Activated CD4-positive, alpha-beta T cell treated with anti-CD3 and anti-CD28 coated beads for 36 hours (primary cell): ENCODE measurements around the gene C20orf204. TPM values are rescaled to one million over a fixed set of nuclear protein-coding genes. Genes with fewer than 3 reads are reported as not detected.

Source experiments
- ATAC-seq: fragments of 200-7000 bp; cut with Tn5 transposase; one replicate; pipeline ENCODE4 v1.10.0; 2021; ENCODE audit warnings: mild to moderate bottlenecking, moderate library complexity
- CTCF ChIA-PET: fragments of 350-600 bp; sonication (Branson Sonifier 250); formaldehyde crosslinking; loops from one replicate; lab custom pipeline; 2021; ENCODE audit warnings: antibody characterized with exemption; lab: Charles Lee
- POLR2A ChIA-PET: fragments of 350-600 bp; sonication (Branson Sonifier 250); formaldehyde crosslinking; loops from one replicate; lab custom pipeline; 2021; ENCODE audit warnings: antibody characterized with exemption, inconsistent platforms; lab: Charles Lee
- DNase-seq: peaks from one replicate; pipeline ENCODE4 v3.0.0-alpha.2; 2020
- H3K27ac Mint-ChIP-seq: one replicate; pipeline ENCODE4 v1.8.0; 2021; ENCODE audit warnings: mixed read lengths
- H3K27me3 Mint-ChIP-seq: one replicate; pipeline ENCODE4 v1.8.0; 2021; ENCODE audit warnings: mixed read lengths
- H3K36me3 Mint-ChIP-seq: one replicate; pipeline ENCODE4 v1.8.0; 2021; ENCODE audit warnings: low read depth, mixed read lengths
- H3K4me1 Mint-ChIP-seq: one replicate; pipeline ENCODE4 v1.8.0; 2021; ENCODE audit warnings: mixed read lengths
- H3K4me3 Mint-ChIP-seq: one replicate; pipeline ENCODE4 v1.8.0; 2021; ENCODE audit warnings: mild to moderate bottlenecking, moderate library complexity, mixed read lengths
- H3K9me3 Mint-ChIP-seq: one replicate; pipeline ENCODE4 v1.8.0; 2021; ENCODE audit warnings: low read depth, mixed read lengths
- intact Hi-C, 2 experiments: fragments of 100-400 bp; cut with DNase I in 1 of 2; cut with micrococcal nuclease in 1 of 2; formaldehyde crosslinking; loops; one replicate each; pipeline versions ENCODE4 v1.14.2 to v1.15.1; 2022 to 2024; cut with DNase I, micrococcal nuclease
- total RNA-seq, 2 experiments: library from RNA; stranded (reverse); gene quantifications; one replicate each; pipeline ENCODE4 v1.2.3, GENCODE V29; 2021

C20orf204 gene
- total RNA-seq, 2 experiments from 2014 or later = 2.3 to 3.3 TPM

GRCh38 chr20:64068386-64069208 lies 32.6 kb downstream of the C20orf204 start:
- H3K9me3 Mint-ChIP-seq = no peaks in the 10 kb centered on the region
- H3K4me3 Mint-ChIP-seq = no peak overlapping the region
- ATAC-seq (no peak), DNase-seq (no peak)
- CTCF ChIA-PET = interaction anchor here (0.6 kb wide), 1 partner anchor 9 kb away, joined by 3 read pairs; no protein-coding TSS in a partner anchor
- H3K36me3 Mint-ChIP-seq = peaks cover 2% of the 10 kb centered on the region
- intact Hi-C loops = loop anchor here in 1 of 2 experiments (10.0 kb wide), 1 partner anchor 534 kb away; the partner anchor contains the start of gene PTK6
- H3K27me3 Mint-ChIP-seq = no peaks in the 10 kb centered on the region
- peaks cover 41% of the 10 kb centered on the region for H3K4me1 Mint-ChIP-seq
- no peak overlapping the region for H3K27ac Mint-ChIP-seq
- POLR2A ChIA-PET = no interaction called here

DNA sequence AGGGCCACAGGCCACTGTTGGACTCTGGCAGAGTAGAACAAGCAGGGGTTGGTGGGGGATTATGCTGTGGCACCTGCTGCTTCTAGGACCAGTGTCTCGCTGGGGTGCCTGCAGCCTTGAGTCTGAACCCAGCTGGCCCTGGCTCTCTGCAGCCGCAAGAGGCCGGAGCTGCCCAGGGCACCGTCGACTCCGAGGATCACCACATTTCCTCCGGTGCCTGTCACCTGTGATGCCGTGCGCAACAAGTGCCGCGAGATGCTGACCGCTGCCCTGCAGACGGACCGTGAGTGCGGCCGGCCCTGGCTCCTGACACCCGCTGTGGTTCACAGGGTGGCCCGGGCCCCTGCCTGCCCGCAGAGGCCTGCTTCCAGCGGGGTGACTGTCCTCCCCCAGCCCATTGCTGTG lies 33.2 kb downstream of the C20orf204 start:
- Mint-ChIP-seq H3K27me3 (no peaks in the 10 kb centered on the region), H3K9me3 (no peaks in the 10 kb centered on the region), H3K27ac (no peak overlapping the region), H3K36me3 (peaks cover 4% of the 10 kb centered on the region), H3K4me3 (no peak overlapping the region), H3K4me1 (peaks cover 36% of the 10 kb centered on the region)
- ChIA-PET CTCF (interaction anchor here (1.6 kb wide), 1 partner anchor 10 kb away, joined by 4 read pairs; the partner anchor contains the start of genes OPRL1 and RGS19), POLR2A (no interaction called here)
- intact Hi-C loops = loop anchor here in 1 of 2 experiments (10.0 kb wide), 1 partner anchor 534 kb away; the partner anchor contains the start of gene PTK6
- ATAC-seq = no peak
- no peak for DNase-seq

DNA sequence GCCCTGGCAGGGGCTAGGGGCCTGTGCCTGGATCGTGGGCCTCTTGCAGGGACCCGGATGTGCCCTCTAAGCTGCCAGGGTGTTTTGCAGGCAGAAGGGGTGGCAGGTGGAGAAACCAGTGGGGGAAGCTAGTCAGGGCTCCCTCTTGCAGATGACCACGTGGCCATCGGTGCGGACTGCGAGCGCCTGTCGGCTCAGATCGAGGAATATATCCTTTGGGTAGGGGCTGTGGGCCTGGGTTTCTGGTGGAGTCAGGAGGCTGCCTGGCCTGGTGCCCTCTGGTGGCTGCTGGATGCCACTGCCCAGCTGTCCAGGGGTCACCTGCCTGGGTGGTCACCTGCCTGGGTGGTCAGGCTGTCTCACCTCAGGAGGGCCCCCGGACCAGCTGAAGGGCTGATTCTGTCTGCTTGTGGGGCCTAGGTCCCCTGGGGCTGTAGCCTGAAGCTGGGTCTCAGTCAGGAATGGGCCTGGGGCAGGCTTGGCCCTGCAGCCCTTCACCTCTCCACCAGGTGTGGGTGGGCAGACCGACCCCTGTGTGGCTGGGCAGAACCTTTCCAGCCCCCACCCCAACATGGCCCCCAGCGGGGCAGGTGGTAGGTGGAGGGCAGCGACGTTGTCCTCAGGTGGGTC lies 33.7 kb downstream of the C20orf204 start:
- Mint-ChIP-seq H3K4me3 (no peak overlapping the region), H3K9me3 (no peaks in the 10 kb centered on the region), H3K36me3 (peaks cover 4% of the 10 kb centered on the region), H3K27me3 (no peaks in the 10 kb centered on the region), H3K4me1 (peaks cover 31% of the 10 kb centered on the region), H3K27ac (no peak overlapping the region)
- ATAC-seq = no peak
- DNase-seq = peak; percentile 61
- intact Hi-C loops = loop anchor here in 1 of 2 experiments (10.0 kb wide), 1 partner anchor 535 kb away; the partner anchor contains the start of gene PTK6
- CTCF ChIA-PET = interaction anchor here (1.6 kb wide), 1 partner anchor 10 kb away, joined by 4 read pairs; the partner anchor contains the start of genes OPRL1 and RGS19
- POLR2A ChIA-PET = no interaction called here

GRCh38 chr20:64070244-64070993 lies 34.4 kb downstream of the C20orf204 start:
- DNase-seq (no peak), ATAC-seq (no peak)
- CTCF ChIA-PET = interaction anchor here (1.6 kb wide), 1 partner anchor 9 kb away, joined by 4 read pairs; the partner anchor contains the start of genes OPRL1 and RGS19
- Mint-ChIP-seq H3K36me3 (peaks cover 4% of the 10 kb centered on the region), H3K27ac (no peak overlapping the region), H3K4me1 (peaks cover 26% of the 10 kb centered on the region), H3K9me3 (no peaks in the 10 kb centered on the region), H3K27me3 (no peaks in the 10 kb centered on the region), H3K4me3 (no peak overlapping the region)
- POLR2A ChIA-PET = no interaction called here
- intact Hi-C loops = no loop called here

DNA sequence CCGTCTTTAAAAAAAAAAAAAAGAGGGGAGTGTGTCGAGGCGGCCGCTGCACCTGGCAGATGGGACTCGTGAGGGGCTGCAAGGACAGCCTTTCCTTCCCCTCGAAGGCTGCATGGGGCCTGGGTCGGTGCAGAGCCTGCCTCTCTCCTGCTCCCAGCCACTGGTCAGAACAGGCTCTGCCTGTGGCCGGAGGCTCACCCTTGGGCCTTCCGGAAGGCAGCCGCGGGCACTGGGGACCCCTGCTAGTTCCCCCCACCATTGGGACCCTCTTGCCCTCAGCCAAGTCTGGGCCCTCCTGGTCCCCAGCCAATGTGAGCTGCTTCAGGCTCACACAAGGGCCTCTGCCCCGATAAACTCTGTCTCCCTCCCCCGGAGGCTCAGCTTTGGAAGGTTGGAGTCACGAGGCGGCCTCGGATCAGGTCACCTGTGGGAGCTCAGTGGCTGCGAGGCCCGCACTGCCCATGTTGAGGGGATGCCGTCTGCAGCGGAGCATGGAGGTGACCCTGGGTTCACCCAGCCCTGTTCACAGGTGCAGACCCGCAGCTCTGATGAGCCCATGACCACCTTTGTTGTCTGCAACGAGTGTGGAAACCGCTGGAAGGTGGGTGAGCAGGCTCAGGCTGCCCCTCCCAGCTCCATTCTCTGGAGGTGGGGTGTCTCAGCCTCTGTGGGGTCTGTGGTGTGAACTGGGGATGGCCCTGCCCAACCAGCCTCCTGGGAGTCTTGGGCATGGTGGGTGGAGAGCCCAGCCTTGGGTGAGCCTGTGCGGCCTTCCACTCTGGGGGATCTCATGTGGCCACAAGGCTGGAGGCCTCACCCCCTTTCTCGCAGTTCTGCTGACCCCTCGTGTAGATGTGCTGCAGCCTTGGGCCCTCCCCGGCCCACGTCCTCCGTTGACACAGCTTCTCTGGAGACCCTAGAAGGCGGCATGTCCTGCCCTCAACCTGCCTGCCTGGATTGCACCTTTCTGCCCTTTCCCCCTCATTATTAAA lies 35.7 kb downstream of the C20orf204 start:
- H3K4me1 Mint-ChIP-seq = peaks cover 15% of the 10 kb centered on the region
- no peak overlapping the region for H3K4me3 Mint-ChIP-seq
- ChIA-PET CTCF (no interaction called here), POLR2A (no interaction called here)
- H3K27ac Mint-ChIP-seq = no peak overlapping the region
- no peaks in the 10 kb centered on the region for H3K9me3 Mint-ChIP-seq
- no peak for DNase-seq
- peaks cover 4% of the 10 kb centered on the region for H3K36me3 Mint-ChIP-seq
- no peak for ATAC-seq
- H3K27me3 Mint-ChIP-seq = no peaks in the 10 kb centered on the region
- intact Hi-C loops = no loop called here

DNA sequence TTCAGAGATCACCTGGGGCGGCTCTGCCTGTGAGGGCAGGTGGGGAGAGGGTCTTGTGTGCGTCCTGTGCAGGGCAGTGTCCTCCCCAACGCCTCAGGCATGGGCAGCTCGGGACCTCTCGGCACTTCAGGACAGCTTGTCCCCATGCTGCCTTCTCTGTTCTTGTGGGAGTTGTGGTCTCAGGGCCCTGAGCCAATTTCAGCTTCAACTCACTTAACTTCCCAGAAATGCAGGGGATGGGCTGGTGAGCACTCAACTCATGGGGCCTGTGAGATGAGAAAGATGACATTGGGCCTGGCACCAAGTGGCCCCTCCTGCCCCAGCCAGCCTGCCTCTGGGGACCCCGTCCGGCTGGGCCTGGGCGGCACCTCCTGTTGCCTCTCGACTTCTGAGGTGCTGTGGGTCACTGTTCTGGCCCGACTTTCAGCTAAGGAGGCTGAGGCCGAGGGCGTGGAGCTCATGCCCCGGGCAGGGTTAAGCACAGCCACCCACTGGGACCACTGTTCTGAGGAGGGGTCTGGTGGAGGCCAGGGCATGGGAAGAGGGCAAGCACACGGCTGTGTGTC lies 36.6 kb downstream of the C20orf204 start:
- Mint-ChIP-seq H3K4me3 (no peak overlapping the region), H3K27me3 (no peaks in the 10 kb centered on the region), H3K4me1 (peaks cover 7% of the 10 kb centered on the region), H3K36me3 (peaks cover 4% of the 10 kb centered on the region), H3K9me3 (no peaks in the 10 kb centered on the region), H3K27ac (no peak overlapping the region)
- POLR2A ChIA-PET = no interaction called here
- CTCF ChIA-PET = interaction anchor here (0.5 to 0.7 kb wide), 2 partner anchors 26 to 28 kb away, joined by 3 read pairs; no protein-coding TSS in a partner anchor
- ATAC-seq (no peak), DNase-seq (no peak)
- intact Hi-C loops = no loop called here

GRCh38 chr20:64073476-64074183 lies 37.6 kb downstream of the C20orf204 start:
- Mint-ChIP-seq H3K4me3 (no peak overlapping the region), H3K4me1 (peaks cover 3% of the 10 kb centered on the region), H3K27ac (no peak overlapping the region), H3K27me3 (no peaks in the 10 kb centered on the region), H3K9me3 (no peaks in the 10 kb centered on the region), H3K36me3 (peaks cover 6% of the 10 kb centered on the region)
- intact Hi-C loops = no loop called here
- POLR2A ChIA-PET = no interaction called here
- CTCF ChIA-PET = interaction anchor here (0.5 to 0.8 kb wide), 2 partner anchors 7 to 26 kb away, joined by 3 read pairs; no protein-coding TSS in a partner anchor
- ATAC-seq = no peak
- no peak for DNase-seq

DNA sequence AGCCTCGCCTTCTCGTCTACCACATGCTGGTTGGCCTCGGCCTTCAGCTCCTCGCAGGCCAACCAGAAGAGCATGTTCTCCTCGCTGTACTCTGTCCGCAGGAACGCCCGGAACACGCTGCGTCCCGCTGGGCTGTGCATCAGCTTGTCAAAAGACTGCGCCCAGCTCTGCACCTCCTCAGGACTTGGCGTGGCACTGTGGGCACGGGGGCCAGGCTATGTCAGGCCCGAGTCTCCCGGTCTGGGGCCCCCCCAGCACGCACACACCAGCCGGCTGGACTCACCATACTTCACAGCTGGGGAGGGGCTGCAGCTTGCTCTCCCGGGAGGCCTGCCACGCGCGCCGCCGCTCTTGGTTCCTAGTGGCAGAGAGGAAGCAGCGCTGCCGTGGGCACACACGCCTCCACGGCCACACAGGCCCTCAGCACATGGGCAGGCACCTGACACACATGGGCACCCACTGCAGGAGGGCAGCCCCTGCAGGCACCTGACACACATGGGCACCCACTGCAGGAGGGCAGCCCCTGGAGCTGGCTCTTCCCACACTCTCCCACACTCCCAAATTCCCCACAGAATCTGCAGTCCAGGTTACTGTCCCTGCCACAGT lies 38.3 kb downstream of the C20orf204 start:
- DNase-seq (no peak), ATAC-seq (no peak)
- ChIA-PET CTCF (interaction anchor here (0.5 kb wide), 1 partner anchor 26 kb away, joined by 3 read pairs; no protein-coding TSS in a partner anchor), POLR2A (no interaction called here)
- Mint-ChIP-seq H3K9me3 (no peaks in the 10 kb centered on the region), H3K27ac (no peak overlapping the region), H3K4me3 (no peak overlapping the region), H3K27me3 (no peaks in the 10 kb centered on the region), H3K36me3 (peaks cover 6% of the 10 kb centered on the region), H3K4me1 (peaks cover 3% of the 10 kb centered on the region)
- intact Hi-C loops = no loop called here

DNA sequence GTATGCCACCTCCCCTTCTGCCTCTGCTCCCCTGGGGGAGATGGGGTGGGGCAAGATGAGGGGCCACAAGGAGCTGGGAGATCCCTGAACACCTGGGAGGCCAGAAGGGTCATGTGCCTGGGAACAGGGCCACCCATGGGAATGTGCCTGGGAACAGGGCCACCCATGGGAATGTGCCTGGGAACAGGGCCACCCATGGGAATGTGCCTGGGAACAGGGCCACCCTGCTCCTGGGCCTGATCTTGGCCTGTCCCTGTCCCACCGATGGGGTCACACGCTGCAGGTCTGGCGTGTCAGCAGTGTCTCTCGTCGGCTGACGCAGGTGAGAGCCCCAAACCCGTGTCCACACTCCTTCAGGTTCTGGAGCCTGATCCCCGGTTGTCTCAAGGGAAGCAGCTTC lies 39.0 kb downstream of the C20orf204 start:
- Mint-ChIP-seq H3K27me3 (no peaks in the 10 kb centered on the region), H3K27ac (no peak overlapping the region), H3K36me3 (peaks cover 6% of the 10 kb centered on the region), H3K9me3 (no peaks in the 10 kb centered on the region), H3K4me3 (no peak overlapping the region), H3K4me1 (peaks cover 3% of the 10 kb centered on the region)
- DNase-seq (no peak), ATAC-seq (no peak)
- CTCF ChIA-PET = no interaction called here
- POLR2A ChIA-PET = no interaction called here
- intact Hi-C loops = no loop called here
